GM10847 (cell line): ENCODE data around the gene MAN2B2.

ENCODE experiments used
- POLR2A ChIP-seq: IDR thresholded peaks from 2 replicates; pipeline ENCODE4 v1.6.1; 2011; ENCODE audit not compliant: insufficient read length; ENCODE audit errors: extremely low read depth

MAN2B2 gene

GRCh38 chr4:6647169-6647568 is 72.2 kb downstream of the MAN2B2 start:
- no peak for TF ChIP-seq POLR2A

DNA sequence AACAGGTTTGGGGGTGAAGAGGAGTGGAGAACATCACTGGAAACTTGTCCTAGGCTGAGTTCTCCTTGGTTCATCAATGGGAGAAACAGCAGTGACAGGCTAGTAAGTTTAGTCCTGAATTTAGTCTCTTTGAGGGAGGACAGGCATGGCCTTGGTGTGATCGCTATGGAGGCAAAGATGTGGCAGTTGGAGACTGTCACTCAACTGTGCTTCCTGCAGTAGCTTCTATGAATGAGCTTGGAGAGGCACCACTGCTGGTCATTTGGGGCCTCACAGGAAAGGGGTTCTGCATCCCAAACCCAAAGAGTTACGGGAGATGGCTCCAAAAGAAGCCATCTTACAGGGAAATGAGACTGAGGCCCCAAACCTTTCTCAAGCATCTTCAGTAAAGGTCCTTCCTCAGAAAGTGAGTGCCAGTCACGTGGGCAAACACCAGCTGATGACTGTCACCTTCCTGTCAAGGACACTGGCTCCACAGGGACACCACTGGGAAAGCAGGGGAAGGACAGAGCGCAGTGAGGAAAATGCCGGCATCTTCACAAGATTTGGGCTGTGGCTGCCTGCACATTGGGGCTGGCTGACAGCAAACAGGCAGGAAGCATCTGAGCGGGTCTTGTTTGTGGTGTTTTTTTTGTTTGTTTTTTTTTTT is 72.7 kb downstream of the MAN2B2 start:
- no peak for TF ChIP-seq POLR2A

GRCh38 chr4:6649216-6649615 is 74.2 kb downstream of the MAN2B2 start:
- no peak for TF ChIP-seq POLR2A

GRCh38 chr4:6655924-6656323 is 80.9 kb downstream of the MAN2B2 start:
- no peak for TF ChIP-seq POLR2A

GRCh38 chr4:6657242-6658208 is 82.5 kb downstream of the MAN2B2 start:
- TF ChIP-seq POLR2A = no peak

DNA sequence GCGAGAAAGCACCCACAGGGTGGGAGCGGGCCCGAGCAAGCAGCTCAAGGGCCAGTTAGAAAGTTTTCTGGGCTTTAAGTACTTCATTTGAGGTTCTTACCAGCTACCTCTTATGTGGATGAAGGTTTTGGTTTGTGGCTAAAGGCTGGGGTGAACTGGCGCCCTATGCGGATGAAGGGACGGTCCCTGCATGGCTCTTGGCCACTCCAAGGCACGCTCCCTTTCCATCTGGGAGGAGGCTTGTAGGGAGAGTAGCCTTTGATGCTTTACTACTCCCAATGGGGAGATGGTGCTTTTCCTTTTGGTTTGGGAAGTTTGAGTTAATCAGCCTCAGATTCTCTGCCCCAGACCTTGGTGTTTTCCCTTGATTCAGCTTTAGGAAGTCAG is 83.2 kb downstream of the MAN2B2 start:
- TF ChIP-seq POLR2A = no peak

DNA sequence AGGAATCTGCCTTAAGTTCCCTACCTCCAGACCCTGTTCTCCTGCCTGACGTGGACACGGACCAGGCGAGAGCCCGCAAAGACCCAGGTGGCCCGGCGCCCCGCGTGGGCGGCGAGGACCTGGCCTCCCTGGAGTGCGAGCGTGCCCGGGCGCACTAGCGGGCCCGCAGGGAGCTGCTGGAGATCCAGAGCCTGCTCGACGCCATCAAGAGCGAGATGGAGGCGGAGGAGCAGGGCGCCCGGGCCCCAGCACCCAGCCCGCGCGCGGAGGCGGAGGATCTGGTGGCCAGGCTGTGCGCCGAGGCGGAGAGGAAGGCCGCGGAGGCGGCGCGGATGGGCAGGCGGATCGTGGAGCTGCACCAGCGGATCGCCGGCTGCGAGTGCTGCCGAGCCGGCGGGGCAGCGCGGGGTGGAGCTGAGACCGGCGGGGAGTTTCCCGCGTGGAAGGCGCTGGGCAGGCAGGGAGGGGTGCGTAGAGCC is 83.6 kb downstream of the MAN2B2 start:
- TF ChIP-seq POLR2A = no peak

- no peak for TF ChIP-seq POLR2A
These were observed 84.9 kb downstream of the MAN2B2 start for GRCh38 chr4:6659897-6660296.

- no peak for TF ChIP-seq POLR2A
These were observed 85.4 kb downstream of the MAN2B2 start for GRCh38 chr4:6660430-6660829.

DNA sequence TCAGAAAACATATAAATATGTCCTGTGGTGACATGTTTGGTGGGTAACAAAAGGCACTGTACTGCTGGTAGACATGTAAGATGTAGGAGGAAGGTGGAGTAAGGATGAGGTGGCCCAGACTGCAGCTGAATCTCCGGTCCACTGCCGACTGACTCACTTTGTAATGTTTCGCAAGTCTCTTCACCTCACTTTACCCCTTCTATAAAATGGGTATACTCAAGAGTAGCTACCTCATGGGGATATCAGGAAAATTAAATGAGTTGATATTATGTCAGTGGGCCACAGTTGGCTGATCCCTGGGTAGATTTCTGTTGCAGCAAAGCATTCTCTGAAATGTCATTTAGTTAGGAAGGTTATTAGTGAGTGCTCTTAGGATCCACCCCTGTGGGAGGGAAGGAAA is 87.6 kb downstream of the MAN2B2 start:
- TF ChIP-seq POLR2A = no peak

- TF ChIP-seq POLR2A = no peak
These were observed 88.8 kb downstream of the MAN2B2 start for GRCh38 chr4:6663596-6664393.

GRCh38 chr4:6665320-6665654 is 90.3 kb downstream of the MAN2B2 start:
- no peak for TF ChIP-seq POLR2A

DNA sequence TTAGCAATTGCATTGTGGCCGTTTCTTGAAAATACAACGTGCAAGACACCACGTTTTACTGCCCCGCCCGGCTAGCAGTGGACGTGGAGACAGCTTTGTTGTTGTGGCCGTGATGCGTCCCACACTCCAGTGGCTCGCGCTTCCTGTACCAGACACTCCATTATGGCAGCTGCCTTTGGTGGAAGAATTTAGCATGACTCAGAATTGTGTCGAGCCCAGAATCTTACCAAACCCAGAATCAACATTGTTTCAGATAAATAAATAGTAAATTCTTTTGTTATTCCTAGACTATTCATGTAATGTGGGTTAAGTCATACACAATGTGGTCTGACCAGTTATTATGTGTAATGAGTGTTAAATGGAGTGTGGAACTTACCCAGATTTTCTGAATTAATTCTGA is 93.4 kb downstream of the MAN2B2 start:
- TF ChIP-seq POLR2A = no peak

DNA sequence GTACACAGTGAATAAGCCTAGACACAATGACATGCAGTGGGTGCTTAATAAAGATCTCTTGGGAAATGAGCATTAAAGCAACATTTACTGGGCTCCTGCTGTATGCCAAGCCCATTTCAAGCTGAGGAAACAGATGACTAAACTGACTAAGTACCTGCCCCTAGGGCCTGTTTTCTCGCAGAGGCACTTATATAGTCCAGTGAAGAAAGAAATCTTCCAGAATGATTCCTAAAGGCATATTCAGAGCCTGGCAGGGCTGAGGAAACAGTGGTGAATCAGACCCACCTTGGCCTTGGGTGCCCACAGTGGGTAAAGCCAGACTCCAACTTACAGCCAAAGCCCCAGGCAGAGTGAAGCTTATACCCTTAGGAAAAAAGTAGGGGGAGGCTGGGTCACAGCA is 96.7 kb downstream of the MAN2B2 start:
- TF ChIP-seq POLR2A = no peak

- TF ChIP-seq POLR2A = no peak
These were observed 97.1 kb downstream of the MAN2B2 start for GRCh38 chr4:6672131-6672530.
